A673 (cell line): ENCODE results near the gene DCAF7. TPM values are rescaled to one million over a fixed set of nuclear protein-coding genes. Genes with fewer than 3 reads are reported as not detected.

Source experiments
- BruUV-seq: library from RNA; stranded (reverse); fragments of 400-500 nt; replicated peaks from 2 replicates; lab custom pipeline; 2021; lab: Mats Ljungman, UMichigan
- CTCF ChIA-PET: fragments of 300-600 bp; sonication (Branson Sonifier 250); formaldehyde crosslinking; loops from one replicate; lab custom pipeline; 2022; ENCODE audit warnings: antibody characterized with exemption; lab: Charles Lee
- POLR2A ChIA-PET: fragments of 300-600 bp; sonication (Branson Sonifier 250); formaldehyde crosslinking; loops from one replicate; lab custom pipeline; 2022; ENCODE audit warnings: antibody characterized with exemption; ENCODE audit not compliant: low non-redundant PET; lab: Charles Lee
- DNase-seq: peaks from one replicate; pipeline ENCODE4 v3.0.0-alpha.2; 2015; ENCODE audit warnings: low spot score
- H3K27ac ChIP-seq: fragments of 200-600 bp; sonication (generic); 2 replicates; pipeline ENCODE4 v1.5.1; 2016; ENCODE audit warnings: mixed run types, low read depth, mild to moderate bottlenecking, mixed read lengths, antibody characterized with exemption, low read length; ENCODE audit not compliant: poor library complexity, severe bottlenecking
- H3K27me3 ChIP-seq: fragments of 200-600 bp; sonication (generic); replicated peaks from 2 replicates; pipeline ENCODE4 v1.6.1; 2017; ENCODE audit warnings: mixed run types, low read depth, mild to moderate bottlenecking, mixed read lengths, antibody characterized with exemption, low read length; ENCODE audit not compliant: insufficient read depth, poor library complexity
- H3K36me3 ChIP-seq: fragments of 200-600 bp; sonication (generic); 2 replicates; pipeline ENCODE4 v1.6.1; 2016; ENCODE audit warnings: mixed run types, mild to moderate bottlenecking, mixed read lengths, antibody characterized with exemption, low read length; ENCODE audit not compliant: insufficient read depth, poor library complexity, severe bottlenecking
- H3K4me1 ChIP-seq: fragments of 200-600 bp; sonication (generic); 2 replicates; pipeline ENCODE4 v1.6.1; 2017; ENCODE audit warnings: mixed run types, mild to moderate bottlenecking, mixed read lengths, antibody characterized with exemption, low read length; ENCODE audit not compliant: insufficient read depth, poor library complexity, severe bottlenecking
- H3K4me3 ChIP-seq: fragments of 200-600 bp; sonication (generic); 2 replicates; pipeline ENCODE4 v1.5.1; 2016; ENCODE audit warnings: low read depth, mixed run types, mild to moderate bottlenecking, mixed read lengths, low read length; ENCODE audit not compliant: poor library complexity, severe bottlenecking
- H3K9me3 ChIP-seq: fragments of 200-600 bp; sonication (generic); 2 replicates; pipeline ENCODE4 v1.6.1; 2016; ENCODE audit warnings: mixed run types, low read depth, mild to moderate bottlenecking, mixed read lengths, antibody characterized with exemption, low read length; ENCODE audit not compliant: poor library complexity, severe bottlenecking
- CTCF ChIP-seq: fragments of 300-800, 200-600 bp; sonication (generic); conservative IDR thresholded peaks from 2 replicates; pipeline ENCODE4 v1.5.1; 2017; ENCODE audit warnings: low read depth, mild to moderate bottlenecking, antibody characterized with exemption, low read length, moderate library complexity, mixed read lengths
- EZH2 ChIP-seq: fragments of 200-600 bp; sonication (generic); IDR thresholded peaks from 2 replicates; pipeline ENCODE4 v1.6.1; 2017; ENCODE audit warnings: borderline replicate concordance, low read depth, mild to moderate bottlenecking, mixed read lengths, antibody characterized with exemption, low read length; ENCODE audit not compliant: poor library complexity, severe bottlenecking
- intact Hi-C: fragments of 100-400 bp; cut with micrococcal nuclease; formaldehyde crosslinking; loops from one replicate; pipeline ENCODE4 v1.10.0; 2022; ENCODE audit not compliant: unreplicated experiment
- total RNA-seq: library from RNA; stranded (reverse); gene quantifications from 2 replicates; pipeline ENCODE4 v1.2.3, GENCODE V29; 2021

Gene DCAF7
- total RNA-seq, 1 experiment from 2014 or later: 116 TPM

DNA sequence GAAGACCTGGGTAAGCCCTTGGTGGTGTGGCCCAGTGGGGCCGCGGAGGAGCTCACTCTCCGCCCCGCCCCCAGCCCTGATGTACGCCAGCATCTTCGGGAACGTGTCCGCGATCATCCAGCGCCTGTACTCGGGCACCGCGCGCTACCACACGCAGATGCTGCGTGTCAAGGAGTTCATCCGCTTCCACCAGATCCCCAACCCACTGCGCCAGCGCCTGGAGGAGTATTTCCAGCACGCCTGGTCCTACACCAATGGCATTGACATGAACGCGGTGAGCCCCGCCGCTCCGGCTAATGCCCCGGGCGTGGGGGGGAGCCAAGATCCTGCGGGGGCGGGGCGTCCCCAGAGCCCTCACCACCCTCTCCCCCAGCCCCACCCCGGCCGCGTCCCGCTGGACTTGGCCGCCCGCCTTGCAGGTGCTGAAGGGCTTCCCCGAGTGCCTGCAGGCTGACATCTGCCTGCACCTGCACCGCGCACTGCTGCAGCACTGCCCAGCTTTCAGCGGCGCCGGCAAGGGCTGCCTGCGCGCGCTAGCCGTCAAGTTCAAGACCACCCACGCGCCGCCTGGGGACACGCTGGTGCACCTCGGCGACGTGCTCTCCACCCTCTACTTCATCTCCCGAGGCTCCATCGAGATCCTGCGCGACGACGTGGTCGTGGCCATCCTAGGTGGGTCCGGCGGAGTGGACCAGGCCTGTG is 12.1 kb upstream of the DCAF7 start:
- Histone ChIP-seq H3K9me3 (no peaks in the 10 kb centered on the region), H3K4me1 (peaks cover 7% of the 10 kb centered on the region), H3K4me3 (no peak overlapping the region), H3K36me3 (no peaks in the 10 kb centered on the region), H3K27me3 (peaks cover 24% of the 10 kb centered on the region), H3K27ac (no peak overlapping the region)
- intact Hi-C loops: no loop called here
- BruUV-seq: no TSS peak
- CTCF ChIA-PET: no interaction called here
- no peak for TF ChIP-seq EZH2
- TF ChIP-seq CTCF: no peak
- POLR2A ChIA-PET: no interaction called here
- DNase-seq: no peak

GRCh38 chr17:63538693-63539595 is 11.3 kb upstream of the DCAF7 start:
- BruUV-seq: no TSS peak
- ChIA-PET POLR2A (no interaction called here), CTCF (no interaction called here)
- TF ChIP-seq EZH2: no peak
- TF ChIP-seq CTCF: no peak
- H3K9me3 ChIP-seq: no peaks in the 10 kb centered on the region
- H3K27ac ChIP-seq: no peak overlapping the region
- no peaks in the 10 kb centered on the region for H3K36me3 ChIP-seq
- intact Hi-C loops: no loop called here
- peaks cover 24% of the 10 kb centered on the region for H3K27me3 ChIP-seq
- peaks cover 7% of the 10 kb centered on the region for H3K4me1 ChIP-seq
- H3K4me3 ChIP-seq: no peak overlapping the region
- DNase-seq: no peak

DNA sequence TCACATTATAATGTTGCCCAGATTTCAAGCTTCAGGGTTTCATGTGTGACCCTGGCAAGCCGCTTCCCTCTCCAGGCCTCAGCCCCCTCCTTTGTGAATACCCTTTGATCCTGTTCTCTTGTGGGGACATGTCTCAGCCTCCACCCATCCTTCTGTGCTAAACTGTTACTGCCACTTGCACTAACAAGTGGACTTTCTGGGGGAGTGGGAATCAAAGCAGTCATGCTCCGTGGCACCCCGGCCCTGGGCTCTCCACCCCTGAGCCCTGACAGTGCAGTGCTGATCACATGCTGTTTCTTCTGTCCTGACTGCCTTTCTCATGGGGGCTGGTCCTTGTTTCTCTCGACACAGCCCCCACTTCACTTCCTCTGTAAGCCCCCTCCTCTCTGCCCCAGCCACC is 9.7 kb upstream of the DCAF7 start:
- no peak overlapping the region for H3K27ac ChIP-seq
- peaks cover 24% of the 10 kb centered on the region for H3K27me3 ChIP-seq
- H3K4me1 ChIP-seq: peaks cover 7% of the 10 kb centered on the region
- TF ChIP-seq CTCF (no peak), EZH2 (no peak)
- H3K9me3 ChIP-seq: no peaks in the 10 kb centered on the region
- H3K36me3 ChIP-seq: no peaks in the 10 kb centered on the region
- ChIA-PET POLR2A (no interaction called here), CTCF (no interaction called here)
- H3K4me3 ChIP-seq: no peak overlapping the region
- BruUV-seq: no TSS peak
- intact Hi-C loops: no loop called here
- no peak for DNase-seq
